GM23338 (cell line): ENCODE data around the gene F13A1.

Source experiments
- CREB1 ChIP-seq: fragments of 250-450 bp; sonication (Bioruptor Pico); IDR thresholded peaks from 2 replicates; pipeline ENCODE4 v1.5.0; 2020; ENCODE audit warnings: low read depth, mild to moderate bottlenecking, moderate library complexity
- ETS1 ChIP-seq: IDR thresholded peaks from 2 replicates; pipeline ENCODE4 v1.6.1; 2016; ENCODE audit warnings: antibody characterized with exemption
- EZH2 ChIP-seq: fragments of 200-600 bp; sonication (generic); IDR thresholded peaks from one replicate; pipeline ENCODE4 v1.8.0; 2017; ENCODE audit warnings: antibody characterized with exemption, mild to moderate bottlenecking, low read depth; ENCODE audit not compliant: unreplicated experiment
- EZH2phosphoT487 ChIP-seq: fragments of 200-600 bp; sonication (generic); IDR thresholded peaks from one replicate; pipeline ENCODE4 v1.8.1; 2018; ENCODE audit warnings: antibody characterized with exemption; ENCODE audit not compliant: unreplicated experiment
- JUNB ChIP-seq: IDR thresholded peaks from one replicate; pipeline ENCODE4 v1.6.1; 2016; ENCODE audit warnings: antibody characterized with exemption; ENCODE audit not compliant: unreplicated experiment
- NANOG ChIP-seq: IDR thresholded peaks from 2 replicates; pipeline ENCODE4 v1.6.1; 2016; ENCODE audit warnings: antibody characterized with exemption, borderline replicate concordance
- POLR2AphosphoS5 ChIP-seq: IDR thresholded peaks from 2 replicates; pipeline ENCODE4 v1.6.1; 2016; ENCODE audit warnings: antibody characterized with exemption, low read depth
- STAT1 ChIP-seq: IDR thresholded peaks from one replicate; pipeline ENCODE4 v1.6.1; 2016; ENCODE audit warnings: antibody characterized with exemption; ENCODE audit not compliant: unreplicated experiment
- ZNF114 ChIP-seq: fragments of 250-450 bp; sonication (Bioruptor Pico); IDR thresholded peaks from 2 replicates; pipeline ENCODE4 v1.5.0; 2020; ENCODE audit warnings: mild to moderate bottlenecking, moderate library complexity
- ZNF331 ChIP-seq: fragments of 250-450 bp; sonication (Bioruptor Pico); IDR thresholded peaks from 2 replicates; pipeline ENCODE4 v1.5.0; 2020; ENCODE audit warnings: low read depth, mild to moderate bottlenecking, moderate library complexity
- TF ChIP-seq, protein P1 (sequence below), 2 experiments: fragments of 200-600 bp in 1 of 2; sonication (generic) in 1 of 2; conservative IDR thresholded peaks; 2 replicates each; pipeline versions ENCODE4 v1.5.1 to v1.6.1; 2016 to 2017; ENCODE audit warnings: antibody characterized with exemption in 2 of 2, low read depth in 2 of 2, mild to moderate bottlenecking in 2 of 2, moderate library complexity in 1 of 2
- TF ChIP-seq, protein P2 (sequence below): IDR thresholded peaks from one replicate; pipeline ENCODE4 v1.6.1; 2018; ENCODE audit warnings: antibody characterized with exemption; ENCODE audit not compliant: unreplicated experiment
- TF ChIP-seq, protein P3 (sequence below): fragments of 250-450 bp; sonication (Bioruptor Pico); IDR thresholded peaks from 2 replicates; pipeline ENCODE4 v1.5.0; 2020; ENCODE audit warnings: mild to moderate bottlenecking, moderate library complexity

DNA sequence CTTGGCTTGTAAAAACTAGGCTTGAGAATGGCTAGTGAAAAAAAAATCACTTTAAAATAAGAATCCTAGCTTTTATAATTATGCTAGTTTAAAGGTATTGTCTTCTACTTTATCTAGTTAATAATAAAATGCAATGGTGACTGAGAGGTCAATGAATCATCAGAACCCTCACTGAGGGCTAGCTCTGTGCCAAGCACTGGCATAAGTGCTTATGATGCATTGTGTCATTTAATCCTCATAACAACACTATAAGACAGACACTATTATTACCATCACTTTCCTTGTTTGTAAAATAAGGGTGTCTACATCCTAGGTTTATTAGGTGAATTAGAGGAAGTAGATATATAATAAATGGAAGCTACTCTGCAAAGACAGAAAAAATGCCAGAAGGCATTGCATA, 144.3 kb downstream of the F13A1 start:
- TF ChIP-seq ZNF331 (CRISPR knock-in tag) (no peak), ZNF114 (CRISPR knock-in tag) (no peak), EZH2 (no peak), EZH2phosphoT487 (no peak), POLR2AphosphoS5 (no peak), STAT1 (no peak), CREB1 (CRISPR knock-in tag) (no peak), JUNB (no peak), NANOG (no peak), ETS1 (no peak)
- TF ChIP-seq, protein P1, sequence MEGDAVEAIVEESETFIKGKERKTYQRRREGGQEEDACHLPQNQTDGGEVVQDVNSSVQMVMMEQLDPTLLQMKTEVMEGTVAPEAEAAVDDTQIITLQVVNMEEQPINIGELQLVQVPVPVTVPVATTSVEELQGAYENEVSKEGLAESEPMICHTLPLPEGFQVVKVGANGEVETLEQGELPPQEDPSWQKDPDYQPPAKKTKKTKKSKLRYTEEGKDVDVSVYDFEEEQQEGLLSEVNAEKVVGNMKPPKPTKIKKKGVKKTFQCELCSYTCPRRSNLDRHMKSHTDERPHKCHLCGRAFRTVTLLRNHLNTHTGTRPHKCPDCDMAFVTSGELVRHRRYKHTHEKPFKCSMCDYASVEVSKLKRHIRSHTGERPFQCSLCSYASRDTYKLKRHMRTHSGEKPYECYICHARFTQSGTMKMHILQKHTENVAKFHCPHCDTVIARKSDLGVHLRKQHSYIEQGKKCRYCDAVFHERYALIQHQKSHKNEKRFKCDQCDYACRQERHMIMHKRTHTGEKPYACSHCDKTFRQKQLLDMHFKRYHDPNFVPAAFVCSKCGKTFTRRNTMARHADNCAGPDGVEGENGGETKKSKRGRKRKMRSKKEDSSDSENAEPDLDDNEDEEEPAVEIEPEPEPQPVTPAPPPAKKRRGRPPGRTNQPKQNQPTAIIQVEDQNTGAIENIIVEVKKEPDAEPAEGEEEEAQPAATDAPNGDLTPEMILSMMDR (conservative IDR thresholded peaks at IDR 0.05; ENCODE audit: low read depth in 2 of 2), result no peak
- TF ChIP-seq, protein P2, sequence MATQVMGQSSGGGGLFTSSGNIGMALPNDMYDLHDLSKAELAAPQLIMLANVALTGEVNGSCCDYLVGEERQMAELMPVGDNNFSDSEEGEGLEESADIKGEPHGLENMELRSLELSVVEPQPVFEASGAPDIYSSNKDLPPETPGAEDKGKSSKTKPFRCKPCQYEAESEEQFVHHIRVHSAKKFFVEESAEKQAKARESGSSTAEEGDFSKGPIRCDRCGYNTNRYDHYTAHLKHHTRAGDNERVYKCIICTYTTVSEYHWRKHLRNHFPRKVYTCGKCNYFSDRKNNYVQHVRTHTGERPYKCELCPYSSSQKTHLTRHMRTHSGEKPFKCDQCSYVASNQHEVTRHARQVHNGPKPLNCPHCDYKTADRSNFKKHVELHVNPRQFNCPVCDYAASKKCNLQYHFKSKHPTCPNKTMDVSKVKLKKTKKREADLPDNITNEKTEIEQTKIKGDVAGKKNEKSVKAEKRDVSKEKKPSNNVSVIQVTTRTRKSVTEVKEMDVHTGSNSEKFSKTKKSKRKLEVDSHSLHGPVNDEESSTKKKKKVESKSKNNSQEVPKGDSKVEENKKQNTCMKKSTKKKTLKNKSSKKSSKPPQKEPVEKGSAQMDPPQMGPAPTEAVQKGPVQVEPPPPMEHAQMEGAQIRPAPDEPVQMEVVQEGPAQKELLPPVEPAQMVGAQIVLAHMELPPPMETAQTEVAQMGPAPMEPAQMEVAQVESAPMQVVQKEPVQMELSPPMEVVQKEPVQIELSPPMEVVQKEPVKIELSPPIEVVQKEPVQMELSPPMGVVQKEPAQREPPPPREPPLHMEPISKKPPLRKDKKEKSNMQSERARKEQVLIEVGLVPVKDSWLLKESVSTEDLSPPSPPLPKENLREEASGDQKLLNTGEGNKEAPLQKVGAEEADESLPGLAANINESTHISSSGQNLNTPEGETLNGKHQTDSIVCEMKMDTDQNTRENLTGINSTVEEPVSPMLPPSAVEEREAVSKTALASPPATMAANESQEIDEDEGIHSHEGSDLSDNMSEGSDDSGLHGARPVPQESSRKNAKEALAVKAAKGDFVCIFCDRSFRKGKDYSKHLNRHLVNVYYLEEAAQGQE, result no peak
- TF ChIP-seq, protein P3, sequence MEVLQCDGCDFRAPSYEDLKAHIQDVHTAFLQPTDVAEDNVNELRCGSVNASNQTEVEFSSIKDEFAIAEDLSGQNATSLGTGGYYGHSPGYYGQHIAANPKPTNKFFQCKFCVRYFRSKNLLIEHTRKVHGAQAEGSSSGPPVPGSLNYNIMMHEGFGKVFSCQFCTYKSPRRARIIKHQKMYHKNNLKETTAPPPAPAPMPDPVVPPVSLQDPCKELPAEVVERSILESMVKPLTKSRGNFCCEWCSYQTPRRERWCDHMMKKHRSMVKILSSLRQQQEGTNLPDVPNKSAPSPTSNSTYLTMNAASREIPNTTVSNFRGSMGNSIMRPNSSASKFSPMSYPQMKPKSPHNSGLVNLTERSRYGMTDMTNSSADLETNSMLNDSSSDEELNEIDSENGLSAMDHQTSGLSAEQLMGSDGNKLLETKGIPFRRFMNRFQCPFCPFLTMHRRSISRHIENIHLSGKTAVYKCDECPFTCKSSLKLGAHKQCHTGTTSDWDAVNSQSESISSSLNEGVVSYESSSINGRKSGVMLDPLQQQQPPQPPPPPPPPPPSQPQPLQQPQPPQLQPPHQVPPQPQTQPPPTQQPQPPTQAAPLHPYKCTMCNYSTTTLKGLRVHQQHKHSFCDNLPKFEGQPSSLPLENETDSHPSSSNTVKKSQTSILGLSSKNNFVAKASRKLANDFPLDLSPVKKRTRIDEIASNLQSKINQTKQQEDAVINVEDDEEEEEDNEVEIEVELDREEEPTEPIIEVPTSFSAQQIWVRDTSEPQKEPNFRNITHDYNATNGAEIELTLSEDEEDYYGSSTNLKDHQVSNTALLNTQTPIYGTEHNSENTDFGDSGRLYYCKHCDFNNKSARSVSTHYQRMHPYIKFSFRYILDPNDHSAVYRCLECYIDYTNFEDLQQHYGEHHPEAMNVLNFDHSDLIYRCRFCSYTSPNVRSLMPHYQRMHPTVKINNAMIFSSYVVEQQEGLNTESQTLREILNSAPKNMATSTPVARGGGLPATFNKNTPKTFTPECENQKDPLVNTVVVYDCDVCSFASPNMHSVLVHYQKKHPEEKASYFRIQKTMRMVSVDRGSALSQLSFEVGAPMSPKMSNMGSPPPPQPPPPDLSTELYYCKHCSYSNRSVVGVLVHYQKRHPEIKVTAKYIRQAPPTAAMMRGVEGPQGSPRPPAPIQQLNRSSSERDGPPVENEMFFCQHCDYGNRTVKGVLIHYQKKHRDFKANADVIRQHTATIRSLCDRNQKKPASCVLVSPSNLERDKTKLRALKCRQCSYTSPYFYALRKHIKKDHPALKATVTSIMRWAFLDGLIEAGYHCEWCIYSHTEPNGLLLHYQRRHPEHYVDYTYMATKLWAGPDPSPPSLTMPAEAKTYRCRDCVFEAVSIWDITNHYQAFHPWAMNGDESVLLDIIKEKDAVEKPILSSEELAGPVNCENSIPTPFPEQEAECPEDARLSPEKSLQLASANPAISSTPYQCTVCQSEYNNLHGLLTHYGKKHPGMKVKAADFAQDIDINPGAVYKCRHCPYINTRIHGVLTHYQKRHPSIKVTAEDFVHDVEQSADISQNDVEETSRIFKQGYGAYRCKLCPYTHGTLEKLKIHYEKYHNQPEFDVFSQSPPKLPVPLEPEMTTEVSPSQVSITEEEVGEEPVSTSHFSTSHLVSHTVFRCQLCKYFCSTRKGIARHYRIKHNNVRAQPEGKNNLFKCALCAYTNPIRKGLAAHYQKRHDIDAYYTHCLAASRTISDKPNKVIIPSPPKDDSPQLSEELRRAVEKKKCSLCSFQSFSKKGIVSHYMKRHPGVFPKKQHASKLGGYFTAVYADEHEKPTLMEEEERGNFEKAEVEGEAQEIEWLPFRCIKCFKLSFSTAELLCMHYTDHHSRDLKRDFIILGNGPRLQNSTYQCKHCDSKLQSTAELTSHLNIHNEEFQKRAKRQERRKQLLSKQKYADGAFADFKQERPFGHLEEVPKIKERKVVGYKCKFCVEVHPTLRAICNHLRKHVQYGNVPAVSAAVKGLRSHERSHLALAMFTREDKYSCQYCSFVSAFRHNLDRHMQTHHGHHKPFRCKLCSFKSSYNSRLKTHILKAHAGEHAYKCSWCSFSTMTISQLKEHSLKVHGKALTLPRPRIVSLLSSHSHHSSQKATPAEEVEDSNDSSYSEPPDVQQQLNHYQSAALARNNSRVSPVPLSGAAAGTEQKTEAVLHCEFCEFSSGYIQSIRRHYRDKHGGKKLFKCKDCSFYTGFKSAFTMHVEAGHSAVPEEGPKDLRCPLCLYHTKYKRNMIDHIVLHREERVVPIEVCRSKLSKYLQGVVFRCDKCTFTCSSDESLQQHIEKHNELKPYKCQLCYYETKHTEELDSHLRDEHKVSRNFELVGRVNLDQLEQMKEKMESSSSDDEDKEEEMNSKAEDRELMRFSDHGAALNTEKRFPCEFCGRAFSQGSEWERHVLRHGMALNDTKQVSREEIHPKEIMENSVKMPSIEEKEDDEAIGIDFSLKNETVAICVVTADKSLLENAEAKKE (CRISPR knock-in tag), result no peak
